Measurements from ENCODE around the gene CKMT2. TPM values are rescaled to one million over a fixed set of nuclear protein-coding genes. Genes with fewer than 3 reads are reported as not detected.

CKMT2 gene
- total RNA-seq, 4 donors from 2014 or later = 5.2 to 17.0 (median 8.4) TPM

GRCh38 chr5:81238460-81238859 lies 5.3 kb downstream of the CKMT2 start:
- DNase-seq (ENCODE audit: low spot score) (no peak), ATAC-seq (ENCODE audit: low FRiP score) (no peak)
- TF ChIP-seq CTCF (IDR thresholded peaks at IDR 0.05) = no peak

- TF ChIP-seq CTCF (IDR thresholded peaks at IDR 0.05) = no peak
- ATAC-seq (ENCODE audit: low FRiP score) = no peak
Observed at GRCh38 chr5:81239613-81240012, 6.5 kb downstream of the CKMT2 start.

GRCh38 chr5:81241001-81241400 lies 7.9 kb downstream of the CKMT2 start:
- no peak for DNase-seq (ENCODE audit: low spot score)
- no peak for ATAC-seq (ENCODE audit: low FRiP score)

More at GRCh38 chr5:81239613-81240012, 6.5 kb downstream of the CKMT2 start:
- no peak for DNase-seq (ENCODE audit: low spot score)

DNA sequence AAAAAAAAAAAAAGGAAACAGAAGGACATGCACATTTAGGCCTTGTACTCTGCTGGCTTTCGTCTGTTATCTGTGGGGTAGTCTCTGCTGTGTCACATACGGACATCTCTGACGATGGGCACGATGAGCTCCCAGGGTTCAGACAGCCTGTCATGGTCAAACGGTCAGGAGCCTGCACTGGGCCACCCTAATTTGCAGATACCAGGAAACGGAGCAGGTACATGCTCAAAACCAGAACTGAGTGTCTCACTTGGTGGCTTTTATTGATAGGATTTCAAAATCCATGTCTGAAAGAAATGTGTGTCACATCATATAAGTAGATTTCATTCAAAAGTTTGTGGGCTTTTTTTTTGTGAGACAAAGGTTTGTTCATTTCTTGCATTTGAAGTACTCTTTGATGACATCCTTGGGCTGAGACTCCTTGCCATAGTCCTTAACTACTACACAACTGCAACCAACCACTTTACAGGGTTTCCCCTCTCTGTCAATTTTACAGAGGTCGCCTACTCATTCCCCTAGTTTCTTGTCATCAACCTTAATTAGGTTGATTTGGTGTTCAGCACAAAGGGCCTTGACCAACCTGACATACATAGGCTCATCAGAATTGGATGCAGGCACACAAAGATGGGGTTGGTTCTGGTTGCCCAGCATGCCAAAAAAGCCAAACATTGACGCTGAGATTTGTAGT lies 9.0 kb downstream of the CKMT2 start:
- ATAC-seq (ENCODE audit: low FRiP score) (no peak), DNase-seq (ENCODE audit: low spot score) (no peak)
- no peak for TF ChIP-seq CTCF (IDR thresholded peaks at IDR 0.05)

More at GRCh38 chr5:81241001-81241400, 7.9 kb downstream of the CKMT2 start:
- no peak for TF ChIP-seq CTCF (IDR thresholded peaks at IDR 0.05)

GRCh38 chr5:81242906-81243436 lies 9.8 kb downstream of the CKMT2 start:
- DNase-seq (ENCODE audit: low spot score) (no peak), ATAC-seq (ENCODE audit: low FRiP score) (no peak)
- TF ChIP-seq CTCF (IDR thresholded peaks at IDR 0.05) = no peak

- TF ChIP-seq CTCF (IDR thresholded peaks at IDR 0.05) = no peak
- DNase-seq (ENCODE audit: low spot score) = no peak
- ATAC-seq (ENCODE audit: low FRiP score) = no peak
Observed at GRCh38 chr5:81244451-81244850, 11.3 kb downstream of the CKMT2 start.

GRCh38 chr5:81245871-81246235 lies 12.7 kb downstream of the CKMT2 start:
- ATAC-seq (ENCODE audit: low FRiP score) (no peak), DNase-seq (ENCODE audit: low spot score) (no peak)
- TF ChIP-seq CTCF (IDR thresholded peaks at IDR 0.05) = no peak
